Lower leg skin (tissue), 4 donors: ENCODE measurements around the gene IDH3A. TPM values are rescaled to one million over a fixed set of nuclear protein-coding genes. Genes with fewer than 3 reads are reported as not detected.

Experiments
- DNase-seq, 2 donors: peaks; one replicate each; pipeline ENCODE4 v3.0.0-alpha.2; 2019; ENCODE audit warnings: low spot score in 2 of 2
- H3K4me3 ChIP-seq: fragments of 200-600 bp; sonication (generic); 2 replicates; pipeline ENCODE4 v1.5.1; 2017; ENCODE audit warnings: mild to moderate bottlenecking, low read depth; ENCODE audit not compliant: poor library complexity, severe bottlenecking
- POLR2A ChIP-seq, 2 donors: fragments of 450-650 bp; IDR thresholded peaks; one replicate each; pipeline ENCODE4 v1.6.1; 2016 to 2017; ENCODE audit warnings: antibody characterized with exemption in 2 of 2, mild to moderate bottlenecking in 1 of 2, moderate library complexity in 1 of 2
- WGBS, 2 donors: methylation state at CpG; one replicate each; pipeline ENCODE4 v1.1.5; 2018; 5-methylcytosine and 5-hydroxymethylcytosine counted together
- intact Hi-C: fragments of 100-400 bp; cut with DNase I; formaldehyde crosslinking; loops from one replicate; pipeline ENCODE4 v1.15.0; 2023; ENCODE audit warnings: low total_unique reads
- total RNA-seq, 4 donors: library from RNA; depleted of rRNA; stranded (reverse); fragments of >200 nt; gene quantifications; one replicate each; pipeline ENCODE4 v1.1.0, GENCODE V29; 2016
- TF ChIP-seq, protein P1 (sequence below), 3 donors: fragments of 450-650 bp; IDR thresholded peaks; one replicate each; pipeline ENCODE4 v1.5.1; 2016; ENCODE audit warnings: antibody characterized with exemption in 3 of 3, mild to moderate bottlenecking in 3 of 3, moderate library complexity in 2 of 3

The IDH3A gene
- total RNA-seq, 4 donors from 2014 or later: 51.0 to 77.2 (median 60.8) TPM

DNA sequence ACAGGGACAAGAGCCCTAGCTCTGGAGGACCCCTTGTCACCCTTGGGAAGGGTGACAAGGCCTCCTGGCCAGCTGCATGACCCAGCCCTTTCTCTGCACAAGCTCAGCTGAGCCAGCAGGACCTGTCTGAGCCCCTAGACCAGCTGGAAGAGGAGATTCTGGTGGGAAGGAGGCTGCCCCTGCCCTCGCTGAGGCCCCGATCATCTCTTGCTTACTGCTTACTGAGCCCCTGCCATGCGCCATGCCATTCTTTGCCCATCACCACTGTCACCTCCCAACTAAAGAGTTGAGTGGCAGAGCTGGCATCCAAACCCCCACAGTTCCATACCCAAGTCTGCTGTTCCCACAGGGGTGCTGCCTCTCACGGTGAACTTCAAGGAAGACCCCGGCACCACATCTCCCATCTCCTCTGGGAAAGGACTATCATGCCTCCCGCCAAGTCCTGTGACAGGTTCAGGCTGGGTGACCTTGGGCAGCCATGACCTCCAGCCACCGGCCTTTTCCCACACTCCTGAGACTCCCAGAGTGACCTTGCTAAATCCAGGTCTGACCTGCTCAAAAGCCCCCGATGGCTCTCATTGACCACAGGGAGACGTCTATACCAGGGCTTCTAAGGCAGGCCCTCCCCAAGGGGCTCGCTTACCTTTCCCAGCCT is 51.2 kb downstream of the IDH3A start:
- no peak overlapping the region for H3K4me3 ChIP-seq
- peak; percentile 6 to 73 for DNase-seq
- TF ChIP-seq POLR2A (IDR thresholded peaks at IDR 0.05): no peak
- TF ChIP-seq, protein P1, sequence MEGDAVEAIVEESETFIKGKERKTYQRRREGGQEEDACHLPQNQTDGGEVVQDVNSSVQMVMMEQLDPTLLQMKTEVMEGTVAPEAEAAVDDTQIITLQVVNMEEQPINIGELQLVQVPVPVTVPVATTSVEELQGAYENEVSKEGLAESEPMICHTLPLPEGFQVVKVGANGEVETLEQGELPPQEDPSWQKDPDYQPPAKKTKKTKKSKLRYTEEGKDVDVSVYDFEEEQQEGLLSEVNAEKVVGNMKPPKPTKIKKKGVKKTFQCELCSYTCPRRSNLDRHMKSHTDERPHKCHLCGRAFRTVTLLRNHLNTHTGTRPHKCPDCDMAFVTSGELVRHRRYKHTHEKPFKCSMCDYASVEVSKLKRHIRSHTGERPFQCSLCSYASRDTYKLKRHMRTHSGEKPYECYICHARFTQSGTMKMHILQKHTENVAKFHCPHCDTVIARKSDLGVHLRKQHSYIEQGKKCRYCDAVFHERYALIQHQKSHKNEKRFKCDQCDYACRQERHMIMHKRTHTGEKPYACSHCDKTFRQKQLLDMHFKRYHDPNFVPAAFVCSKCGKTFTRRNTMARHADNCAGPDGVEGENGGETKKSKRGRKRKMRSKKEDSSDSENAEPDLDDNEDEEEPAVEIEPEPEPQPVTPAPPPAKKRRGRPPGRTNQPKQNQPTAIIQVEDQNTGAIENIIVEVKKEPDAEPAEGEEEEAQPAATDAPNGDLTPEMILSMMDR (IDR thresholded peaks at IDR 0.05): no peak
- intact Hi-C loops: no loop called here
- WGBS, 2 donors: 95 to 97% methylated on average over 10 of the region's 10 CpGs

DNA sequence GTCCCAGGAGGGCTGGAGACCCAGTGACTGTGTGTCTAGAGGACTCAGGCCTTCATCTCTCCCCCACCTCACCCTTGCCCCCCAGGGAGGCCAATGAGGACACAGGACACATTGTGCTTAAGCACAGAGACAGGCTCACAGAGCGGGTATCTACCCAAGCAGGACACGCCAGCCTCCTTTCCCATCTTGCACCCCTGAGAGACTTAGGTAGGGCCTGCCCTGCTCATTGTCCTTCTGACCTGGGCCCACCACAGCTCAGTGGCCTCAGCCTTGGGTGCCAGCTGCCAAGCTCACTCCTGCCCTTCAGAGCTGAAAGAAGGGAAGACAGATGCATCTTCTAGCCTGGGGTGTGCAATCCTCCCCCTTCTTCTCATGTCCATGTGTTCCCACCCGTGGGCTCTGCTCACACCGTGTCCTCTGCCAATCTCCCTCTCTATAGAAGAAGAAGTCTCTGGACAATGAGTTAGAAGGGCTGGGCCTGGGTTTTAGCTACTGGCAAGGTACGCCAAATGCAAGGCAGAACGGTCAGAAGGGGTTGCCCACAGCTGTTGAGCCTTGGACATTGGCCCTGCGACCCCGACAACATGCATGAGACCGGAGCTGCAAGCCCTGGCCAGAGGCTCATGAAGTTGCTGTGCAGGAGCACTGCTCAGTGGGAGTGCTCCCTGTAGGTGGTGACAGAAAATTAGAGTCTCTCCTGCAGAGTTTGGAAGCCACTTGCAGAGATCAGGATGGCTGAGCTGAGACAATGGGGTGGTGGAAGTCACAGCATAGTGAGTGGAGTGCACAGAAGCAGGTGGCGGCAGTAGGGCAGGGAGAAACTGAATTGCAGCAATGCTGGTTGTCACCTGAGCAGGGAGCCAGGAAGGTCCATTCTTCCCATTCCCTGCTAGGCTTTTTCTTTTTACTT is 52.4 kb downstream of the IDH3A start:
- no peak overlapping the region for H3K4me3 ChIP-seq
- TF ChIP-seq, protein P1 (IDR thresholded peaks at IDR 0.05): no peak
- no peak for TF ChIP-seq POLR2A (IDR thresholded peaks at IDR 0.05)
- DNase-seq: peak; percentile 6 to 73
- intact Hi-C loops: no loop called here
- 81 to 86% methylated on average over 10 of the region's 10 CpGs for WGBS, 2 donors

DNA sequence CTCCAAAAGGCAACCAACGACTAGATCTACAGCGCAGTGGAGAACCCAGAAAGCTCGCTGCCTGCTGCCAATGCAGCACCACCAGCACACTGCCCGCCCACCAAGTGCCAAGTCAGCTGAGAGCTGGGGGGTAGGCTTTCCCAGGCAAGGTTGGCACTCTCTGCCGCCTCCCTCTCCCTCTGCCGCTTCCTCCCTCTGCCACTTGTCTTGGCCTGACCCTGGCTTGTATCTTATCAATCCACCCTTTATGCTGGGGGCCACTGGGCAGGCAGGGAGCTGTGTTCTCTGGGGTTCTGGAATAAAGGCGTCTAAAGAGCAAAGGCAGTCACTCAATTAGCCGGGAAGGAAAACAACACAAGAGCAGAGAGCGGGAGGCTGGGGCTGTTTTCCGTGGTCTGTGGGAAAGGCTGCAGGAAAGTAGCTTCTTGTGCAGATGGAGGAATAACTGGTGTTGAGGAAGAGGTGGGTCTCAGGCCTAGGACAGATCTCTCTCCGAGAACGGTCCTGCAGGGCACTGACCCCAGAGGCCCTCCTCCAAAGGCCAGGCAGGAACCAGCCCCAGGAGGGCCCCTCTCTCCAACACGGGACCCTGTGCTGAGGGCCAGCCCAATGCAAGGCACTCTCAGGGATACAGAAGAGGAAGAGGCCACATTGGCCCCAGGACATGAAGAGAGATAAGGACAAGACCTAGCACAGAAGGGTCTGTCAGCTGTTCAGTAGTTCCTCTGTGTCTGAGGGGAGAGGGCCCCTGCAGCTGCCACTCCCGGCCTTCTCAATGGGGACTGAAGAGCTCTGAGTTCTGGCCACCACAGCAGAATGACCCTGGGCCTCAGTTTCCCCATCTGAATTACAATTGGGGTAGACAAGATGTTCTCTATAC is 54.4 kb downstream of the IDH3A start:
- peak; percentile 14 to 78 for DNase-seq
- no peak overlapping the region for H3K4me3 ChIP-seq
- intact Hi-C loops: no loop called here
- TF ChIP-seq POLR2A (IDR thresholded peaks at IDR 0.05): no peak
- TF ChIP-seq, protein P1 (IDR thresholded peaks at IDR 0.05): no peak
- WGBS, 2 donors: 64 to 67% methylated on average over 11 to 14 of the region's 14 CpGs

- no peak for TF ChIP-seq POLR2A (IDR thresholded peaks at IDR 0.05)
- TF ChIP-seq, protein P1 (IDR thresholded peaks at IDR 0.05): no peak
- no peak overlapping the region for H3K4me3 ChIP-seq
- peak; percentile 11 to 83 for DNase-seq
- 79 to 82% methylated on average over 17 of the region's 17 CpGs for WGBS, 2 donors
- intact Hi-C loops: no loop called here
Measured at GRCh38 chr15:78204351-78205309, 55.5 kb downstream of the IDH3A start.
